ENCODE results near the gene MAMDC2. TPM values are rescaled to one million over a fixed set of nuclear protein-coding genes. Genes with fewer than 3 reads are reported as not detected.

Gene MAMDC2
- total RNA-seq, 1 experiment from 2014 or later: 1.2 TPM

DNA sequence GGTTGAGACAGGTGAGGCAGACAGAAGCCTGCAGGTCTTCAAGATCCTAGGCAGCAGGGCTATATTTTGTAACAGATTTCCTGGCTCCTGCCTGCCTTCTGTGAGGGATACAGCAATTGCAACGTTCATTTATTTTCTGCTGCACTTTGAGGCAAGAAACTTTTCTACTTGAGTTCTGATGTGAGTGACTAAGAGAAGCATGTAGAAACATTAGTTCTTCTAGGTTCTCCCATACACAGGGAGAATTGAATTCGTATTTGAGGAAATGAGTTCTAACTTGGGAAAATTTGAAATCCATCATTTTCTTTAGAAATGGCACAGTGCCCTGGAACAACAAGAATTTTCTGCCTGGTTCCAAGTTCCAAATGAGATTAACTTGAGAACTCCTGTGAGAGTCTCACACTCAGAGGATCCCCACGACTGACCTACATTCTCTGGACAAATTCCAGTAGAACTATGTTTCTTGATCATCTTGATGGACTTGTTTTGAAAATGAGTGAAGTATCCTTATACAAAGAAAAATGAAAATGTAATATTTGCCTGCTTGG is 15.0 kb downstream of the MAMDC2 start:
- Histone ChIP-seq H3K9me3 (ENCODE audit: control insufficient read depth in 1 of 2, insufficient read depth in 1 of 2, low read depth in 1 of 2, low read length in 2 of 2) (no peaks in the 10 kb centered on the region), H3K4me2 (ENCODE audit: low read length) (no peak overlapping the region), H3K79me2 (ENCODE audit: insufficient read depth, low read length) (no peaks in the 10 kb centered on the region), H3K9me2 (ENCODE audit: insufficient read depth) (no peaks in the 10 kb centered on the region), H3K4me3 (replicated peaks in 1 of 2; ENCODE audit: low read depth in 1 of 2, low read length in 2 of 2) (no peak overlapping the region), H3K27me3 (ENCODE audit: insufficient read depth, low read length) (no peaks in the 10 kb centered on the region), H3K4me1 (ENCODE audit: control insufficient read depth in 1 of 2, insufficient read depth in 2 of 2, low read length in 2 of 2) (peaks cover 18 to 22% of the 10 kb centered on the region in 2 experiments), H4K20me1 (ENCODE audit: insufficient read depth) (no peaks in the 10 kb centered on the region), H3K9ac (ENCODE audit: low read length) (no peak overlapping the region), H3K27ac (ENCODE audit: low read depth, low read length) (no peak overlapping the region), H2AFZ (ENCODE audit: low read depth, low read length, poor library complexity, severe bottlenecking) (no peak overlapping the region), H3K36me3 (ENCODE audit: control insufficient read depth in 1 of 2, insufficient read depth in 2 of 2, low read length in 2 of 2) (no peaks in the 10 kb centered on the region)
- CTCF ChIA-PET: no interaction called here
- BruUV-seq (replicated peaks): no TSS peak
- no peak for DNase-seq (ENCODE audit: low read depth, low spot score)
- no peak for ATAC-seq
- intact Hi-C loops (cut with micrococcal nuclease): no loop called here
- TF ChIP-seq YY1 (IDR thresholded peaks at IDR 0.05; ENCODE audit: extremely low read depth, insufficient replicate concordance, low read depth, low read length) (no peak), EGR1 (IDR thresholded peaks at IDR 0.05; ENCODE audit: low read depth) (no peak), JUND (IDR thresholded peaks at IDR 0.05) (no peak), EZH2 (IDR thresholded peaks at IDR 0.05) (no peak), POLR2AphosphoS5 (IDR thresholded peaks at IDR 0.05; ENCODE audit: low read depth, low read length) (no peak)
- TF ChIP-seq, protein P1, sequence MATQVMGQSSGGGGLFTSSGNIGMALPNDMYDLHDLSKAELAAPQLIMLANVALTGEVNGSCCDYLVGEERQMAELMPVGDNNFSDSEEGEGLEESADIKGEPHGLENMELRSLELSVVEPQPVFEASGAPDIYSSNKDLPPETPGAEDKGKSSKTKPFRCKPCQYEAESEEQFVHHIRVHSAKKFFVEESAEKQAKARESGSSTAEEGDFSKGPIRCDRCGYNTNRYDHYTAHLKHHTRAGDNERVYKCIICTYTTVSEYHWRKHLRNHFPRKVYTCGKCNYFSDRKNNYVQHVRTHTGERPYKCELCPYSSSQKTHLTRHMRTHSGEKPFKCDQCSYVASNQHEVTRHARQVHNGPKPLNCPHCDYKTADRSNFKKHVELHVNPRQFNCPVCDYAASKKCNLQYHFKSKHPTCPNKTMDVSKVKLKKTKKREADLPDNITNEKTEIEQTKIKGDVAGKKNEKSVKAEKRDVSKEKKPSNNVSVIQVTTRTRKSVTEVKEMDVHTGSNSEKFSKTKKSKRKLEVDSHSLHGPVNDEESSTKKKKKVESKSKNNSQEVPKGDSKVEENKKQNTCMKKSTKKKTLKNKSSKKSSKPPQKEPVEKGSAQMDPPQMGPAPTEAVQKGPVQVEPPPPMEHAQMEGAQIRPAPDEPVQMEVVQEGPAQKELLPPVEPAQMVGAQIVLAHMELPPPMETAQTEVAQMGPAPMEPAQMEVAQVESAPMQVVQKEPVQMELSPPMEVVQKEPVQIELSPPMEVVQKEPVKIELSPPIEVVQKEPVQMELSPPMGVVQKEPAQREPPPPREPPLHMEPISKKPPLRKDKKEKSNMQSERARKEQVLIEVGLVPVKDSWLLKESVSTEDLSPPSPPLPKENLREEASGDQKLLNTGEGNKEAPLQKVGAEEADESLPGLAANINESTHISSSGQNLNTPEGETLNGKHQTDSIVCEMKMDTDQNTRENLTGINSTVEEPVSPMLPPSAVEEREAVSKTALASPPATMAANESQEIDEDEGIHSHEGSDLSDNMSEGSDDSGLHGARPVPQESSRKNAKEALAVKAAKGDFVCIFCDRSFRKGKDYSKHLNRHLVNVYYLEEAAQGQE (IDR thresholded peaks at IDR 0.05; ENCODE audit: low read depth): no peak
- TF ChIP-seq, protein P2, sequence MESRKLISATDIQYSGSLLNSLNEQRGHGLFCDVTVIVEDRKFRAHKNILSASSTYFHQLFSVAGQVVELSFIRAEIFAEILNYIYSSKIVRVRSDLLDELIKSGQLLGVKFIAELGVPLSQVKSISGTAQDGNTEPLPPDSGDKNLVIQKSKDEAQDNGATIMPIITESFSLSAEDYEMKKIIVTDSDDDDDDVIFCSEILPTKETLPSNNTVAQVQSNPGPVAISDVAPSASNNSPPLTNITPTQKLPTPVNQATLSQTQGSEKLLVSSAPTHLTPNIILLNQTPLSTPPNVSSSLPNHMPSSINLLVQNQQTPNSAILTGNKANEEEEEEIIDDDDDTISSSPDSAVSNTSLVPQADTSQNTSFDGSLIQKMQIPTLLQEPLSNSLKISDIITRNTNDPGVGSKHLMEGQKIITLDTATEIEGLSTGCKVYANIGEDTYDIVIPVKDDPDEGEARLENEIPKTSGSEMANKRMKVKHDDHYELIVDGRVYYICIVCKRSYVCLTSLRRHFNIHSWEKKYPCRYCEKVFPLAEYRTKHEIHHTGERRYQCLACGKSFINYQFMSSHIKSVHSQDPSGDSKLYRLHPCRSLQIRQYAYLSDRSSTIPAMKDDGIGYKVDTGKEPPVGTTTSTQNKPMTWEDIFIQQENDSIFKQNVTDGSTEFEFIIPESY (IDR thresholded peaks at IDR 0.05; ENCODE audit: extremely low read depth, insufficient replicate concordance, low read length): no peak
- TF ChIP-seq, protein P3, sequence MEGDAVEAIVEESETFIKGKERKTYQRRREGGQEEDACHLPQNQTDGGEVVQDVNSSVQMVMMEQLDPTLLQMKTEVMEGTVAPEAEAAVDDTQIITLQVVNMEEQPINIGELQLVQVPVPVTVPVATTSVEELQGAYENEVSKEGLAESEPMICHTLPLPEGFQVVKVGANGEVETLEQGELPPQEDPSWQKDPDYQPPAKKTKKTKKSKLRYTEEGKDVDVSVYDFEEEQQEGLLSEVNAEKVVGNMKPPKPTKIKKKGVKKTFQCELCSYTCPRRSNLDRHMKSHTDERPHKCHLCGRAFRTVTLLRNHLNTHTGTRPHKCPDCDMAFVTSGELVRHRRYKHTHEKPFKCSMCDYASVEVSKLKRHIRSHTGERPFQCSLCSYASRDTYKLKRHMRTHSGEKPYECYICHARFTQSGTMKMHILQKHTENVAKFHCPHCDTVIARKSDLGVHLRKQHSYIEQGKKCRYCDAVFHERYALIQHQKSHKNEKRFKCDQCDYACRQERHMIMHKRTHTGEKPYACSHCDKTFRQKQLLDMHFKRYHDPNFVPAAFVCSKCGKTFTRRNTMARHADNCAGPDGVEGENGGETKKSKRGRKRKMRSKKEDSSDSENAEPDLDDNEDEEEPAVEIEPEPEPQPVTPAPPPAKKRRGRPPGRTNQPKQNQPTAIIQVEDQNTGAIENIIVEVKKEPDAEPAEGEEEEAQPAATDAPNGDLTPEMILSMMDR (IDR thresholded peaks at IDR 0.05 in 2 of 3, conservative IDR thresholded peaks at IDR 0.05 in 1 of 3; ENCODE audit: borderline replicate concordance in 1 of 3, insufficient read depth in 1 of 3, low read depth in 2 of 3, low read length in 2 of 3): no peak
- POLR2A ChIA-PET: no interaction called here
- RAD21 ChIA-PET (ENCODE audit: low non-redundant PET in 1 of 2, low total read pairs in 2 of 2, uncharacterized antibody in 2 of 2, unreplicated experiment in 2 of 2): no interaction called here

All from HCT116 (cell line).